Kidney tubule cell (primary cell): ENCODE data around the gene VWA2.

ENCODE experiments used
- DNase-seq: peaks from one replicate; pipeline ENCODE4 v3.0.0-alpha.2; 2018; ENCODE audit warnings: low spot score

The VWA2 gene

GRCh38 chr10:114239117-114239993 lies at the start of gene VWA2:
Gene VWA2, plus strand, starts transcription at chr10:114239254. Its CDS starts 9,460 bp downstream, at chr10:114248714.
- peak; percentile 35 for DNase-seq

DNA sequence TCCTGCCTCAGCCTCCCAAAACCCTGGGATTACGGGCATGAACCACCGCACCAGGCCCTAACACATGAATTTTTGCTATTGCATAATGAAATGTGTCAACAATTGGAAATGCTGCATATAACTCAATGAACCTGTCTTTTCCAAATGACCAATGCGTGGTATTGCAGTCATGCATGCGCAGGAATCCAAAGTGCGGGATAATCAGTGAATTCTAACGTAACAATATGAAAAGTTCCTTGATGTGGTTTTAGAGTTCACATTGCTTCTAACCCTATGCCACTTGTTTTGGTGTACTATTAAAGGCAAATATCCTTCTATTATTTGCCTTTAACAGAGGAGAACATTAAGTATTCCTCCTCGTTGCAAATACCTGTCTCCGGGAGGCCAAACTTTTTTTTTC lies 49.4 kb upstream of the VWA2 start:
- no peak for DNase-seq

DNA sequence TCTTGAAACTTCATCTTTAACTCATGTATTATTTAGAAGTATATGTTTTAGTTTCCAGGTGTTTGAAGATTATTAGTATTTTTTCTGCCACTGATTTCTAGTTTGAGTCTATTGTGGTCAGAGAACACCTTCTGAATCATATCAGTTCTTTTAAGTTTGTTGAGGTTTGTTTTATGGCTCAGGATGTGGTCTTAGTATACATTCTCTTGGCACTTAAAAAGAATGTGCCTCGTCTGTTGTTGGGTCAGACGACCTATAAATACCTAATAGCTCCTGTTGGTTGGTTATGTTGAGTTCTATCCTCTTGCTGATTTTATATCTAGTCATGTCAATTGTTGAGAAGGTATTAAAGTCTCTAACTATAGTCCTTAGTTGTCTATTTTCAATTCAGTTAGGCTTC lies 44.0 kb upstream of the VWA2 start:
- DNase-seq = peak; percentile 33

GRCh38 chr10:114199239-114199638 lies 39.8 kb upstream of the VWA2 start:
- DNase-seq = no peak

- no peak for DNase-seq
Observed at GRCh38 chr10:114202812-114203211, 36.2 kb upstream of the VWA2 start.

DNA sequence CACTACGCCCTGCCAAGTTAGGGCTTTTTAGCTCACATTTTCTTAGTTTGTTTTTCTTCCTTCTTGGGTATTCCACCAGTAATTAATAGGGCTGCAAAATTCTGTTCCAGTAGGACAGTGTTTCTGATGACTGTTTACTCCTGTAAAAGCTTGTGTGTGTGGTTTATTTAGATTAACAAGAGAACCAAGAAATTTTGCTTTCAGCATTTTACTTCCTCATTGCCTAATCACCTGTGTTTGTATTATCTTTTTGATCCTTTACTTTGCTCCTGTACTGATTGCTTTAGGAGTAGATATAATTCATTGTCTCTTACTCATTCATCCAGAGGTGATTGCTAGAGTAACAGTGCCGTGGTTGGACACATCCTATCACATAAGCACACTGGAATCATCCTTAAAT lies 32.2 kb upstream of the VWA2 start:
- no peak for DNase-seq

DNA sequence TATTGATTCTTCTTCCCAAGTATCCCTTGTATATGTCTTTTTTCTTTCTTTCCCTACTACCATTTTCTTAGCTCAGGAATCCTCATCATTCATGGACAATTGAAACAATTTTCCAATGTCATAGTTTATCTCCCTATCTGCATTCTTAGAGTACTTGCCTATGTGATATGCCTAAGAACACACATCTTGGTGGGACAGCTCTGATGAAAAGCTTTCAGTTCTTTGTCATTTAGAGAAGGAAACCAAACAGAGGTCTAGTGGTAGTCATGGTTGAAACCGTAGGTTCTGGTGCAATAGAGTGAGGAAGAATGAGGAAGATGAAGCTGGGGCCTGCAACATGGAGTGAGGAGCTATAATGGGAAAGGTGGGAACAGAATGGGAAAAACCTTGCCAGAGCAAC lies 31.7 kb upstream of the VWA2 start:
- no peak for DNase-seq

DNA sequence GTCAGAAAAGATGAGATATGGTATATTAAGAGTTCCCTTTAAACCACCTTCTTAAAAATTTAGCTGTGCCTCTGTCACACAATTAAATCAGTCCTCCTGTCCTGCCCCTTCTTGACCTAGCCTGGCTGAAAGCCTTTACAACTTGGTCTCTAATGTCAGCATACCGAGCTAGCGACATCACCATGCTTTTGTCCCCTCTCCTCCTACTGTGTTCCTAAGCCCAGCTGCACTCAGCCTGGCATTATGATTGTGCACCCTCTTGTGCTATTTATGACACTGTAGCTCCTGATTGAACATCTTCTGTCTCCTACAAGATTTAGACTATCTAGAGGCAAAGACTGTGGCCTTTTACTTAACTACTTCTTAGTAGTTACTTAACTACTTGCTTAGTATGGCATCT lies 30.7 kb upstream of the VWA2 start:
- DNase-seq = peak; percentile 29

DNA sequence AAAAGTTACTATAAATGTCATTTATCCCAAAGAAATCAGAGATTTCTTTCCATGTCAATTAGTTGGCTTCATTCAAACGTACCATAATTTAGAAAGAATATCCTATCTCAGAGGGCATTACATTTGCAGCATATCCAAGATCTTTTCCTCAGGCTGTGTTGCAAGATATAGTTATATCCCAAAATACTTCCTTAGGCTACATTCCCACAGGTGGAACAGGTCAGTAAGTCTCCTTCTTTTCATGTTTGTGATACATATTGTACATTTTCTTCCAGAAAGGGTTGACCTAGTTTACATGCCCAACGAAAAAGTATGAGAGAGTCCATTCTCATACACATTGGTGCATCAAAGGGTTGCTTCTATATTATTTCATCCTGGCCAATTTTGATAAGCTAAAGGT lies 26.9 kb upstream of the VWA2 start:
- no peak for DNase-seq

GRCh38 chr10:114215033-114215432 lies 24.0 kb upstream of the VWA2 start:
- no peak for DNase-seq

DNA sequence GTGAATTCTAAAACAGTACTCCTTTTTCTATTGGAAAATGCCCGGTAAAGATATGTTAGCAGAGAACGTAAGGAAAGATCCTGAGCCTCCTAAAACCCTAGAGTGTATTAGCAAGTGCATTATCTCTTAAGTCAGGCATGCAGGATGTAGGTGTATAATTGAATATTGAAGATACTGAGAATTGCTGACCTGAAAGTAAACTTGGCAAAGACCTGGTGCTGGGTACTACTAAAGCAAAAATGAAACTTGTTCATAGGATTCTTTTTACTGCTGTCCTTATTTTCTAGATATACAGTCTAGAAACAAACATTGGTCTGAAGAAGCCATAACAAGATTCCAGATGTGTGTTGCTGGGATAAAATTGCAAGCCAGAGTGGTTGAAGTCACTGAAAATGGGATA lies 18.8 kb upstream of the VWA2 start:
- no peak for DNase-seq

GRCh38 chr10:114221235-114221634 lies 17.8 kb upstream of the VWA2 start:
- DNase-seq = no peak

GRCh38 chr10:114223066-114223465 lies 16.0 kb upstream of the VWA2 start:
- no peak for DNase-seq

- DNase-seq = no peak
Observed at GRCh38 chr10:114228156-114228555, 10.9 kb upstream of the VWA2 start.

- DNase-seq = no peak
Observed at GRCh38 chr10:114232561-114233176, 6.4 kb upstream of the VWA2 start.

DNA sequence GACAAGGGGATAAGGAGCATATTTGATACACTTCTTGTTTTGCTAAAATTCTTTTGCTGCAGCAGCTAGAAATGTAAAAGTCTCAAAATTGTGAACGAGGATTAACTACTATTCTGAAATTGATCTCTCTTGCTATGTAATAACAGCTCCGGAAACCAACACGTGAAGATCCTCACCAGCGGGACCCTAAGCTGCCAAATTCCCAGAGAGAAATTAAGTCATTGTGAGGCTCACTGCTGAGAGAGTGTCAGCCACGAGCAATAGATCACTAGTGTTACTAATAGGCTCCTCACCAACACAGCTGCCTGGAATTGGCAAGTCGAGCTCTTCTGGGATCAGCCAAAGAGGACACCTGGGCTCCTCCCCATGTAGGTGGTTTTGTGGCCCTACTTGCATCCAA lies 5.6 kb upstream of the VWA2 start:
- DNase-seq = no peak

- DNase-seq = no peak
Observed at GRCh38 chr10:114234132-114234531, 4.9 kb upstream of the VWA2 start.

- DNase-seq = no peak
Observed at GRCh38 chr10:114239994-114240345, 916 bp downstream of the VWA2 start.

GRCh38 chr10:114242235-114242634 lies 3.2 kb downstream of the VWA2 start:
- DNase-seq = no peak

DNA sequence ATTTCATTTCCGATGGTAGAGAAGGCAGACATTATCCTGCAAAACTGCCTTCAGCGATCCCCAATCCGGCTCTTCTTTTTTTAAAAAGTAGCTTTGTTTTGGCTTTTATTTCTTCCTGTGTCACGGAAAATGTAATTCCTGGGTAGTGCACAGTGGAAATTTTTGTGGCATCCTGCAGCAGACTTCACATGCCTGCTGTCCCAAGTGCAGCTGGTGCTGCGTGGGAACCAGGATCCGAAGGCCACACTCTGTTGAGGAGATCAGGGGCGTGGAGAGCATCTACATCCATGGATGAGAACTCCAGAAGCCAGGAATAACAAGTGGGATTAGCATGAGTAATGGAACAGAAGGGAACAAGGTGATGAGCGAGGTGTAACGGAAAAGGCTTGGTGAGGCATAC lies 4.6 kb downstream of the VWA2 start:
- no peak for DNase-seq

DNA sequence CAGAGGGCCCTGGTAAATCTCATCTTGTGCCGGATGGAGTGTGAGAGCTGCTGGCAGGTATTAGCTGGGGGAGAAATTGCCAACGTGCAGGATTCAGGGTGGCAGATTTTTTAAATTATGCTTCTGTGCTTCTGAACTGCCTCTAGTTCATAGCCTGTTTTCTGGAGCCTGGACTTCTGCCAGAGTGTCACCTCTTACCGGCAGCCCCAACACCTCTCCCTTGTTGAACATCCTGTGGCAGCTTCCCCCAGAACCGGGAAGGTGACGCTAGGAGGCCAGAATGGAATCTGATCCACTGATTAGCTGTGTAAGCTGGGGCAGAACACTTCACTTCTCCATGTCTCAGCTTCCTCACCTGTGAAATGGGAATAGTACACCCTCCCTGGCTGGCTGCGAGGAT lies 5.1 kb downstream of the VWA2 start:
- DNase-seq = no peak

GRCh38 chr10:114245121-114245791 lies 6.2 kb downstream of the VWA2 start:
- peak; percentile 87 for DNase-seq

DNA sequence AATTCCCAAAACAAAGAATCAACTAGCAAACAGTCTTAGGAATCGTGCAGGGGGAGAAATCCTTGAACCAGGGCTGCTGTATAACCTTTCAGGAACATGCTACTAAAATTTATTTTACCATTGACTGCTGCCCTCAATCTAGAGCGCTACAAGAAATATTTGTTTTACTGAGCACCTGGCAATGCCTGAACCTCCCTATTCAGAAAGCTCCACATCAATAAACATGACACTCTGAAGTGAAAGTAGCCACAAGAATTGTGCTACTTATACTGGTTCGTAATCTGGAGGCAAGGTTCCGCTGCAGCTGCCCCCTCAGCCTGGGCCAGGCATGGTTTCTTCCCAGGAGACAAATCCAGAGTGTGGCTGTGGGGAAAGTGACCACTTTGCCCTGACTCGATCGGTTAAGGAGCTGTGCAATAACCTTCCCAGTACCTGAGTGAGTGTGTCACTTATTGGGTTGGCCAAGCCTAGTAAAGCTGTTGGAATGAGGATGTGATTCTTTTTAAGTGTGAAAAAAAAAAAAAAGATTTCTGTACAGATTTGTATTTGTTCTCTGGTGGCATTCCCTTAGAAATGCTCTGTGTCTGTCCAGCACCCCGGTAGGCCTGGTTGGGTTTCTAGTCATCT lies 7.7 kb downstream of the VWA2 start:
- DNase-seq = peak; percentile 94
